CD4-positive, alpha-beta T cell treated with Interleukin-17A for 4 hours (primary cell): ENCODE measurements around the gene SH3BGRL3.

Experiments used
- DNase-seq: peaks from one replicate; pipeline ENCODE4 v3.0.0-alpha.2; 2020; ENCODE audit warnings: mixed read lengths

Gene SH3BGRL3

GRCh38 chr1:26278303-26278702 is 1.6 kb upstream of the SH3BGRL3 start:
- no peak for DNase-seq

GRCh38 chr1:26278724-26279455 is 996 bp upstream of the SH3BGRL3 start:
- DNase-seq, result peak; percentile 52

- DNase-seq, result peak; percentile 52
These were observed 602 bp downstream of the SH3BGRL3 start for GRCh38 chr1:26280333-26281042.

GRCh38 chr1:26281091-26281958 is 1.4 kb downstream of the SH3BGRL3 start:
- peak; percentile 41 for DNase-seq

- DNase-seq, result peak; percentile 9
These were observed 2.1 kb downstream of the SH3BGRL3 start for GRCh38 chr1:26281971-26282370.

- DNase-seq, result peak; percentile 15
These were observed 2.6 kb downstream of the SH3BGRL3 start for GRCh38 chr1:26282401-26282918.

DNA sequence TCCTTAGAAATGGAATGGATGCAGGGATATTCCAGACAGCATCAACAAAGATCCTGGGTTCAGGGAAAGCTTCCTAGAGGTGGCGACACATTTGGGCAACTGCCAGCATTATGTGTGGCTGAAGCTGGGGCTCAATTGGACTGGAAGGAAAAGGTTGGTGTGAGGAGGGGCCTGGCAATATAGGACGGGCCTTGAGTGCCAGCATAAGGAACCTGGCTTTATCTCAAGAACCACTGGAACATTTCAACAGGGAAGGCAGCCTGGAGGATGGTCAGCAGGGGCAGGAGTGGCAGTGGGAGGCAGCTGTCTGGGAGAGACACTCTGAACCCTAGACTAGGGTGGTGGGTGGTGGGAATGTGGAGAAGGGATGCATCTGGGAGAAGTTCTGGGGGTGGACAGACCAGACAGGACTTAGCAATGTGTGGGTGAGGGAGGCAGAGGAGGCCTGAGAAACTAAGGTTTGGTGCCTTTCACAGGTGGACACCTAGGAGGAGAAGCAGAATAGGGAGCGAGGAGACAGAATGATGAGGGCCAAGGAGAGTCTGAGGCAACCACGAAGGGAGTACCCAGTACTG is 3.5 kb downstream of the SH3BGRL3 start:
- peak; percentile 24 for DNase-seq

DNA sequence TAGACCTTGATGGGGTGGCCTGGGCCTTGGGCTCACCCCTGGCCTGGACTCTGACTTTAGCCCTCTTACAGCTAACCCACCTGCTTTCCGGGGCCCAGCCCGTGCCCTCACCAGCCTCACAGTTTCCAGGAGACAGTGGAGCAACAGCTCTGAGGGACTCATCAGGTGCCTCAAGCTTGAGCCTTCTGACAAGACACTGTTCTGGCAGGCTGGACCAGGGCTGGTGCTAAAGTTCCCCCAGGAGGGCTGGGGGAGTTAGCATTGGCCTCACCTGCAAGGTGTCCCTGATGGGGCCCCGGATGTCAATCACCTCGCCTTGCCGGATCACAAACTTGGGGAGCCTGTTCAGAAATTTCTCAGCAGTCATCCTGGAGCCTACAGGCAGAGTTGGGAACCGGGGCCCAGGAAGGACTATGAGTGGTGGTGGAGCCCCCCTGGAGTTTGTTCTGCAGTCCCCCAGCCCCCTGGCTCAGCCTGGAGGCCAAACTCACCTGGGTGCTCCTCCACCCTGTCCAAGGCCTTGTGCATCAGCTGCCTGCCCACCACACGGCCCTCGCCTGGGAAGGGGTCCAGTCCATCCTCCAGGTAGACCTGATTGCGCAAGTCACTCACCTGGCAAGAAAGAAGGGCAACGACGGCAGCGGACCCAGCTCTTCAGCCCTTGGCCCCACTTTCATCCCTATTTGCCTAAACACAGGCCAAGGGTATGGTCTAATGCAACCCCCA is 4.1 kb downstream of the SH3BGRL3 start:
- peak; percentile 34 for DNase-seq

DNA sequence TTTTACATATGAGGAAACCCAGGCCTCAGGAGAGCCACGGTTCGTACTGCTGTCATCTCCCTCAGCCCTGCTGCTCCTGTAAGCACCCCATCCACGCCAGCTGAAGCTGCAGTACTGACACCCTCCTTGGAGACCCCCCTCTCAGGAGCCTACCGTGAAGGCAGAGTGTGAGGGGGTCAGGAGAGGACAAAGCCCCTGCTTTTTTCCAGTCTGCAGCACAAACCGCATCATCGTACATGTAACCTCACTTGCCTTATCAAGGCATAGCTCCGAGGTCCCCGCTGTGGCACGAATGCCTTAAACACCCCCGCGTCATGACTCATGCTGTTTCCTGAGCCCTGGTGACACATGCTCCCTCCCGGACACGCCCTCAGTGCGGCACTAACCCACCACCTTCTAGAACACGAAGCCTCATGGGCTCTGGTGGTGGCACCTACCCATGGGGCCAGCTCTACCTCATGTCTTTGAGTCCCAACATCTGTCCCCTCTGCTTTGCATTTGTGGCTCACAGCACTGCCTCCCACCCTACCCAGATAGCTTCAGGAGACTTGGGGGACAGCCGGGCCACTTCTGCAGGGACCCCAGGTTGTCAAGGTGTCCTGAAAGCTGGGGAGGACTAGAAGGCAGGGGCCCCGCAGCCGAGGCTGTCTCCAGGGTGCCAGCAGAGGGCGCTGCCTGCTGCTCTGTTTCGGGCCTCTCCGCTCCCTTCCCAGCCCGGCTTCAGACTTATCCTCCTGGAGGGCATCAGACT is 4.9 kb downstream of the SH3BGRL3 start:
- peak; percentile 98 for DNase-seq

DNA sequence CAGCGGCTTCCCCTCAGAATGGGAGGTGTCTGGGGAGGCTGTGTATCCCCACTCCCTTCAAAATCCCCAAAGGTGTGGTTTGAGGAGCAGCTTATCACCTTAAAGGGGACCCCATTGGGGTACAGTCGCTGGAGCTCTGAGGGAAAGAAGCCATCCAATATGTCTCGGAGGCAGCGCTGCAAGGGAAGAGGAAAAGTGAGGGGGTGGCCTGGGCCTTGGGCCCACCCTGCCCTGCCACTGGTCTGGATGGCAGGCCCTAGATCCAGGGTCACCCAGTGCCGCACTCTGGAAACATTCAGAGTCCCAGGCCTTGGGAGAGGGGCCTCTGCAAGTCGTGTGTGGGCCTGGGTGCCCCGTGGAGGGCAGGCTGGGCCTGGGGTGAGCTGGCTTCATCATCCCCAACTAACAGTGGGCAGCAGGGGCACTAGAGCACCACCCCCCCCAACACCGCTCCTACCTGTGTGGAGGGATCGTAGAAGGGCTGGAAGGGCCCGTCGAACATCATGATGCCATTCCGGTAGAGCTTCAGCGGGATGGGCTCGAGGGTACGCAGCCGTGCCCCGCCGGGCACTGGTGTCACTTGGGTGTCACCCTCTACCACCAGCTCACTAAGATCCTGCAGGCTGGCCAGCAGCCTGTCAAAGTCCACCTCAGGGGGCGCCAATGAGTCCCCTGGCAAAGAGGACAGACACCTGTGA is 5.6 kb downstream of the SH3BGRL3 start:
- peak; percentile 59 for DNase-seq

DNA sequence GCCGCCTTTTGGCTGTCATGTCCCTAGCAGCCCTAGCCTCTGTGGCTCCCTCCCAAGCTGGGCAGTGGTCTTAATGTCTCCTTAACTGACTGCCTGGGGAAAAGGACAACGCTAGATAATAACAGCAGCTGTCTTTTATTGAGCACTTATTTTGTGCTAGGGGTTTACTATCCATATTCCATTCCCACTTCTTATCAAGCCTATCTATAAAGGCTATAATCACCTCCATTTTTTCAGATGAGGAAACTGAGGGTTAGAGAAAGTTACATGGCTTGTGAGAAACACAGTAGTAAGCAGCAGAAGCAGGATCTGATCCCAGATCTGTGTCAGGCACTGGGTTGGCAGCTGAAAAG is 6.2 kb downstream of the SH3BGRL3 start:
- DNase-seq, result no peak

- peak; percentile 86 for DNase-seq
These were observed 7.3 kb downstream of the SH3BGRL3 start for GRCh38 chr1:26287033-26287711.

DNA sequence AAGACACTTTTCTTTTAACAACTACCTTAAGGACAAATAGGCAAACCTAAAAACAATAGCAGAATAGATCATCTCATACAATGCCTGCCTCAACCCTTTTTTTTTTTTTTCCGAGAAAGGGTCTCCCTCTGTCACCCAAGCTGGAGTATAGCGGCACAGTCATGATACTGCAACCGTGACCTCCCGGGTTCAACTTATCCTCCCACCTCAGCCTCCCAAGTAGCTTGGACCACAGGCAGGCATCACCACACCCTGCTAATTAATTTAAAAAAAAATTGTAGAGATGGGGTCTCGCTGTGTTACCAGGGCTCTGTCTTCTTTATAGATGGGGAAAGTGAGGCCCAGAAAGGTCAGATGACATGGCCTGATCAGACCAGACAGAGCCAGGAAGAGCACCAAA is 7.9 kb downstream of the SH3BGRL3 start:
- peak; percentile 15 for DNase-seq

GRCh38 chr1:26288311-26288941 is 8.5 kb downstream of the SH3BGRL3 start:
- peak; percentile 85 for DNase-seq

GRCh38 chr1:26289158-26290059 is 9.5 kb downstream of the SH3BGRL3 start:
- peak; percentile 69 for DNase-seq

GRCh38 chr1:26290122-26290881 is 10.4 kb downstream of the SH3BGRL3 start:
- DNase-seq, result peak; percentile 47

- DNase-seq, result no peak
These were observed 11.0 kb downstream of the SH3BGRL3 start for GRCh38 chr1:26290882-26291261.

DNA sequence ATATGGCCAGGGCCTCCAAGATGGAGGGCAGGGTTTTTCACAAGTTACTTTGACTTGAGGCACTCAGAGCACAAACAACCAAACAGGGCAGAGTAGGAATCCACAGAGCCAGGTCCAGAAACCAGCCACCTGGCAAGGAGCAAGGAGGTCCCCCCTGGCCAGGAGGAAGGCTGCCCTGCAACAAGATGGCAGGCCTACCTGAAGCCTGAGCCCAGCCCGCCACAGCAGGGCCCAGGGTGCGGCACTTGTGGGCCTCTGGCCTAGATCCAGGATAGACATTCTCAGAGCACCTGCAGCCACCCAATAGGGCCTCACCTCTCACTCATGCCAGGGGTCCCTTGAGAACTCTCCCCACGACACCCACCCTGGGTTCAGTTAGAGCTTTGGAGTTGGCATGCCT is 11.5 kb downstream of the SH3BGRL3 start:
- no peak for DNase-seq
